A673 (cell line): ENCODE measurements around the gene EXOSC7. TPM values are rescaled to one million over a fixed set of nuclear protein-coding genes. Genes with fewer than 3 reads are reported as not detected.
A peak's percentile ranks its signal among the peaks of the same experiment; 100 is the strongest.

Experiments used
- BruUV-seq: library from RNA; stranded (reverse); fragments of 400-500 nt; replicated peaks from 2 replicates; lab custom pipeline; 2021; lab: Mats Ljungman, UMichigan
- CTCF ChIA-PET: fragments of 300-600 bp; sonication (Branson Sonifier 250); formaldehyde crosslinking; loops from one replicate; lab custom pipeline; 2022; ENCODE audit warnings: antibody characterized with exemption; lab: Charles Lee
- POLR2A ChIA-PET: fragments of 300-600 bp; sonication (Branson Sonifier 250); formaldehyde crosslinking; loops from one replicate; lab custom pipeline; 2022; ENCODE audit warnings: antibody characterized with exemption; ENCODE audit not compliant: low non-redundant PET; lab: Charles Lee
- DNase-seq: peaks from one replicate; pipeline ENCODE4 v3.0.0-alpha.2; 2015; ENCODE audit warnings: low spot score
- H3K27ac ChIP-seq: fragments of 200-600 bp; sonication (generic); 2 replicates; pipeline ENCODE4 v1.5.1; 2016; ENCODE audit warnings: mixed run types, low read depth, mild to moderate bottlenecking, mixed read lengths, antibody characterized with exemption, low read length; ENCODE audit not compliant: poor library complexity, severe bottlenecking
- H3K27me3 ChIP-seq: fragments of 200-600 bp; sonication (generic); replicated peaks from 2 replicates; pipeline ENCODE4 v1.6.1; 2017; ENCODE audit warnings: mixed run types, low read depth, mild to moderate bottlenecking, mixed read lengths, antibody characterized with exemption, low read length; ENCODE audit not compliant: insufficient read depth, poor library complexity
- H3K36me3 ChIP-seq: fragments of 200-600 bp; sonication (generic); 2 replicates; pipeline ENCODE4 v1.6.1; 2016; ENCODE audit warnings: mixed run types, mild to moderate bottlenecking, mixed read lengths, antibody characterized with exemption, low read length; ENCODE audit not compliant: insufficient read depth, poor library complexity, severe bottlenecking
- H3K4me1 ChIP-seq: fragments of 200-600 bp; sonication (generic); 2 replicates; pipeline ENCODE4 v1.6.1; 2017; ENCODE audit warnings: mixed run types, mild to moderate bottlenecking, mixed read lengths, antibody characterized with exemption, low read length; ENCODE audit not compliant: insufficient read depth, poor library complexity, severe bottlenecking
- H3K4me3 ChIP-seq: fragments of 200-600 bp; sonication (generic); 2 replicates; pipeline ENCODE4 v1.5.1; 2016; ENCODE audit warnings: low read depth, mixed run types, mild to moderate bottlenecking, mixed read lengths, low read length; ENCODE audit not compliant: poor library complexity, severe bottlenecking
- H3K9me3 ChIP-seq: fragments of 200-600 bp; sonication (generic); 2 replicates; pipeline ENCODE4 v1.6.1; 2016; ENCODE audit warnings: mixed run types, low read depth, mild to moderate bottlenecking, mixed read lengths, antibody characterized with exemption, low read length; ENCODE audit not compliant: poor library complexity, severe bottlenecking
- CTCF ChIP-seq: fragments of 300-800, 200-600 bp; sonication (generic); conservative IDR thresholded peaks from 2 replicates; pipeline ENCODE4 v1.5.1; 2017; ENCODE audit warnings: low read depth, mild to moderate bottlenecking, antibody characterized with exemption, low read length, moderate library complexity, mixed read lengths
- EZH2 ChIP-seq: fragments of 200-600 bp; sonication (generic); IDR thresholded peaks from 2 replicates; pipeline ENCODE4 v1.6.1; 2017; ENCODE audit warnings: borderline replicate concordance, low read depth, mild to moderate bottlenecking, mixed read lengths, antibody characterized with exemption, low read length; ENCODE audit not compliant: poor library complexity, severe bottlenecking
- intact Hi-C: fragments of 100-400 bp; cut with micrococcal nuclease; formaldehyde crosslinking; loops from one replicate; pipeline ENCODE4 v1.10.0; 2022; ENCODE audit not compliant: unreplicated experiment
- total RNA-seq: library from RNA; stranded (reverse); gene quantifications from 2 replicates; pipeline ENCODE4 v1.2.3, GENCODE V29; 2021

The EXOSC7 gene
- total RNA-seq, 1 experiment from 2014 or later = 47.4 TPM

GRCh38 chr3:44987332-44987731 lies 11.3 kb downstream of the EXOSC7 start:
- ChIA-PET POLR2A (no interaction called here), CTCF (no interaction called here)
- intact Hi-C loops = no loop called here

GRCh38 chr3:44988073-44988472 lies 12.0 kb downstream of the EXOSC7 start:
- BruUV-seq = no TSS peak
- peak overlapping the region; percentile 50 for H3K27ac ChIP-seq
- intact Hi-C loops = no loop called here
- no peaks in the 10 kb centered on the region for H3K9me3 ChIP-seq
- H3K4me3 ChIP-seq = no peak overlapping the region
- H3K36me3 ChIP-seq = peaks cover 35% of the 10 kb centered on the region
- TF ChIP-seq EZH2 = no peak
- TF ChIP-seq CTCF = peak; percentile 50
- ChIA-PET CTCF (no interaction called here), POLR2A (no interaction called here)
- peaks cover 11% of the 10 kb centered on the region for H3K4me1 ChIP-seq
- no peaks in the 10 kb centered on the region for H3K27me3 ChIP-seq
- peak; percentile 43 for DNase-seq

More at GRCh38 chr3:44987332-44987731, 11.3 kb downstream of the EXOSC7 start:
- no peak overlapping the region for H3K4me3 ChIP-seq
- BruUV-seq = TSS peak; percentile 9
- no peaks in the 10 kb centered on the region for H3K27me3 ChIP-seq
- peaks cover 7% of the 10 kb centered on the region for H3K4me1 ChIP-seq
- no peaks in the 10 kb centered on the region for H3K9me3 ChIP-seq
- peak overlapping the region; percentile 50 for H3K27ac ChIP-seq
- TF ChIP-seq EZH2 (no peak), CTCF (no peak)
- DNase-seq = no peak
- H3K36me3 ChIP-seq = peaks cover 30% of the 10 kb centered on the region

- no TSS peak for BruUV-seq
These were observed 13.1 kb downstream of the EXOSC7 start for GRCh38 chr3:44989141-44989540.

More at GRCh38 chr3:44989141-44989540, 13.1 kb downstream of the EXOSC7 start:
- TF ChIP-seq EZH2 = no peak
- TF ChIP-seq CTCF = no peak
- H3K9me3 ChIP-seq = no peaks in the 10 kb centered on the region
- CTCF ChIA-PET = no interaction called here
- peaks cover 37% of the 10 kb centered on the region for H3K36me3 ChIP-seq
- H3K4me1 ChIP-seq = peaks cover 21% of the 10 kb centered on the region
- H3K27me3 ChIP-seq = no peaks in the 10 kb centered on the region
- H3K27ac ChIP-seq = no peak overlapping the region
- POLR2A ChIA-PET = no interaction called here
- DNase-seq = no peak
- intact Hi-C loops = no loop called here
- no peak overlapping the region for H3K4me3 ChIP-seq
